ENCODE measurements around the gene STING1. TPM values are rescaled to one million over a fixed set of nuclear protein-coding genes. Genes with fewer than 3 reads are reported as not detected.

STING1 gene
- total and polyA plus RNA-seq, 2 donors (not counting 3 experiments of a cell fraction or from before 2014, with no cell fraction given) = 108 to 143 TPM

GRCh38 chr5:139470821-139471300, 11.7 kb downstream of the STING1 start, which contains the start of gene SMIM33:
SMIM33 (plus strand) TSS chr5:139471004; CDS start chr5:139471122, 118 bp downstream.
- TF ChIP-seq FOS (IDR thresholded peaks at IDR 0.05; ENCODE audit: borderline replicate concordance, insufficient read depth, low read length) (no peak), MYC (IDR thresholded peaks at IDR 0.05; ENCODE audit: low read depth, low read length) (no peak), EZH2 (IDR thresholded peaks at IDR 0.05; ENCODE audit: borderline replicate concordance, low read depth, low read length, severe bottlenecking) (no peak), CTCF (IDR thresholded peaks at IDR 0.05; ENCODE audit: extremely low read depth in 1 of 2, insufficient read depth in 1 of 2, low read depth in 1 of 2, low read length in 2 of 2) (no peak), POLR2AphosphoS5 (IDR thresholded peaks at IDR 0.05; ENCODE audit: insufficient read depth, low read depth, low read length) (no peak), MAX (IDR thresholded peaks at IDR 0.05; ENCODE audit: insufficient read depth, insufficient read length) (no peak), JUN (IDR thresholded peaks at IDR 0.05; ENCODE audit: borderline replicate concordance, insufficient read depth, insufficient read length, low read depth) (no peak), POLR2A (IDR thresholded peaks at IDR 0.05; ENCODE audit: low read depth, low read length) (no peak), GATA2 (IDR thresholded peaks at IDR 0.05; ENCODE audit: insufficient read depth, insufficient read length, low read depth, low read length) (no peak)
- Histone ChIP-seq H3K9me3 (replicated peaks; ENCODE audit: control insufficient read depth, insufficient read depth, low read length) (no peaks in the 10 kb centered on the region), H3K79me2 (ENCODE audit: control insufficient read depth, insufficient read depth, low read length) (no peaks in the 10 kb centered on the region), H2AFZ (ENCODE audit: low read depth, low read length) (no peak within 1 kb of the TSS), H3K36me3 (ENCODE audit: control insufficient read depth in 2 of 2, extremely low read depth in 1 of 2, insufficient read depth in 2 of 2, low read length in 2 of 2) (peaks cover 0 to 7% of the 10 kb centered on the region in 2 experiments), H4K20me1 (replicated peaks; ENCODE audit: control insufficient read depth, extremely low read depth, insufficient read depth, low read length) (no peaks in the 10 kb centered on the region), H3K9ac (replicated peaks; ENCODE audit: extremely low read depth, insufficient read depth, low read length) (no peak within 1 kb of the TSS), H3K4me3 (replicated peaks in 1 of 3; ENCODE audit: insufficient read depth in 1 of 3, low read depth in 1 of 3, low read length in 3 of 3) (no peak within 1 kb of the TSS), H3K4me2 (ENCODE audit: insufficient read depth, low read length) (no peak within 1 kb of the TSS), H3K4me1 (ENCODE audit: control insufficient read depth, extremely low read depth, insufficient read depth, low read length) (peaks cover 18% of the 10 kb centered on the region), H3K27me3 (ENCODE audit: control insufficient read depth in 2 of 2, insufficient read depth in 2 of 2, low read length in 2 of 2) (no peaks in the 10 kb centered on the region), H3K27ac (ENCODE audit: insufficient read depth, low read depth, low read length) (no peak within 1 kb of the TSS), H3K9me1 (replicated peaks; ENCODE audit: control insufficient read depth, extremely low read depth, insufficient read depth, low read length) (no peaks in the 10 kb centered on the region)
- DNase-seq (ENCODE audit: low read depth, low spot score) = no peak
- intact Hi-C loops (cut with micrococcal nuclease) = no loop called here
- dilution Hi-C loops (cut with MboI; ENCODE audit: extremely low pct_ligation_motif_present, low sequenced_read_pairs) = no loop called here
- no TSS peak for BruUV-seq (replicated peaks)
- CTCF ChIA-PET = interaction anchor here (1.3 kb wide), 1 partner anchor 11 kb away, joined by 3 read pairs; the partner anchor contains the start of gene STING1
- no peak for FAIRE-seq
- POLR2A ChIA-PET = no interaction called here

All from endothelial cell of umbilical vein (primary cell).